Cardiac muscle cell (in vitro differentiated cells and primary cell): ENCODE measurements around the gene NUP155. TPM values are rescaled to one million over a fixed set of nuclear protein-coding genes. Genes with fewer than 3 reads are reported as not detected.

ENCODE experiments used
- DNase-seq, 2 donors: peaks; one replicate each; pipeline versions ENCODE4 v3.0.0 to v3.0.0-alpha.2; 2010 to 2017; ENCODE audit warnings: low read depth in 1 of 2, low spot score in 1 of 2
- H3K27ac ChIP-seq: fragments of 200-600 bp; sonication (generic); 2 replicates; pipeline ENCODE4 v1.5.1; 2016
- H3K27me3 ChIP-seq: fragments of 200-600 bp; sonication (generic); 2 replicates; pipeline ENCODE4 v1.6.0; 2016; ENCODE audit warnings: control low read depth
- H3K36me3 ChIP-seq: fragments of 200-600 bp; sonication (generic); 2 replicates; pipeline ENCODE4 v1.5.1; 2016; ENCODE audit warnings: control low read depth
- H3K4me1 ChIP-seq: fragments of 200-600 bp; sonication (generic); 2 replicates; pipeline ENCODE4 v1.8.1; 2017; ENCODE audit warnings: low read depth, mild to moderate bottlenecking, mixed run types
- H3K4me3 ChIP-seq: fragments of 200-600 bp; sonication (generic); 2 replicates; pipeline ENCODE4 v1.5.1; 2016; ENCODE audit warnings: mild to moderate bottlenecking
- H3K9me3 ChIP-seq: fragments of 200-600 bp; sonication (generic); 2 replicates; pipeline ENCODE4 v1.5.1; 2017; ENCODE audit warnings: low read depth, mild to moderate bottlenecking, control low read depth
- CTCF ChIP-seq: IDR thresholded peaks from 2 replicates; pipeline ENCODE4 v1.5.1; 2012; ENCODE audit warnings: low read depth, mild to moderate bottlenecking, low read length
- polyA plus RNA-seq: library from polyadenylated mRNA; unstranded; fragments of >200 nt; fragmentation: Nextera tagmentation; extraction: Ambion mirVana; gene quantifications from 2 replicates; pipeline ENCODE4 v1.2.1, GENCODE V29; 2016
- total RNA-seq: library from RNA; depleted of rRNA; stranded (reverse); fragments of >200 nt; gene quantifications from 2 replicates; pipeline ENCODE4 v1.2.3, GENCODE V29; 2016

Gene NUP155
- total and polyA plus RNA-seq, 2 experiments from 2014 or later, result 6.1 to 26.4 TPM

- no peak for TF ChIP-seq CTCF
- Histone ChIP-seq H3K36me3 (no peaks in the 10 kb centered on the region), H3K27me3 (no peaks in the 10 kb centered on the region), H3K4me3 (peak overlapping the region; percentile 58), H3K27ac (peak overlapping the region; percentile 95), H3K9me3 (no peaks in the 10 kb centered on the region), H3K4me1 (peaks cover 4% of the 10 kb centered on the region)
- DNase-seq, result peak; percentile 3 to 16
These were observed 122.4 kb downstream of the NUP155 start for GRCh38 chr5:37248421-37248969.

GRCh38 chr5:37247496-37247895 lies 123.4 kb downstream of the NUP155 start:
- Histone ChIP-seq H3K9me3 (no peaks in the 10 kb centered on the region), H3K4me1 (peaks cover 4% of the 10 kb centered on the region), H3K27me3 (no peaks in the 10 kb centered on the region), H3K27ac (no peak overlapping the region), H3K4me3 (no peak overlapping the region), H3K36me3 (peaks cover 8% of the 10 kb centered on the region)
- DNase-seq, result no peak
- no peak for TF ChIP-seq CTCF

- no peak overlapping the region for H3K4me3 ChIP-seq
- H3K27ac ChIP-seq, result no peak overlapping the region
- TF ChIP-seq CTCF, result no peak
- peaks cover 11% of the 10 kb centered on the region for H3K36me3 ChIP-seq
- H3K4me1 ChIP-seq, result peaks cover 4% of the 10 kb centered on the region
- no peak for DNase-seq
- H3K9me3 ChIP-seq, result no peaks in the 10 kb centered on the region
- no peaks in the 10 kb centered on the region for H3K27me3 ChIP-seq
These were observed 123.9 kb downstream of the NUP155 start for GRCh38 chr5:37247036-37247435.

Other genes with a start within 250 kb of the NUP155 start
- 10.4 and 13.7 TPM in 2 replicates for gene CPLANE1, start 121.7 kb downstream of the NUP155 start, total RNA-seq
- 5.8 and 7.3 TPM in 2 replicates for gene CPLANE1, start 121.7 kb downstream of the NUP155 start, polyA plus RNA-seq
- gene WDR70, start 8.2 kb upstream of the NUP155 start, total RNA-seq, result 18.2 and 22.7 TPM in 2 replicates
- gene WDR70, start 8.2 kb upstream of the NUP155 start, polyA plus RNA-seq, result 21.8 and 40.8 TPM in 2 replicates